NCI-H2227 treated with DMSO at 0.1 percent for 48 hours (cell line): Measurements from ENCODE around the gene MRPS22.
"Not testable (repeated sequence)": the region's sequence is repeated elsewhere in the genome, so short reads cannot be mapped to it uniquely, and the experiment has no call there.

Experiments
- DNase-seq: peaks from one replicate; lab custom pipeline; 2025; lab: John Stamatoyannopoulos, UW

Gene MRPS22

DNA sequence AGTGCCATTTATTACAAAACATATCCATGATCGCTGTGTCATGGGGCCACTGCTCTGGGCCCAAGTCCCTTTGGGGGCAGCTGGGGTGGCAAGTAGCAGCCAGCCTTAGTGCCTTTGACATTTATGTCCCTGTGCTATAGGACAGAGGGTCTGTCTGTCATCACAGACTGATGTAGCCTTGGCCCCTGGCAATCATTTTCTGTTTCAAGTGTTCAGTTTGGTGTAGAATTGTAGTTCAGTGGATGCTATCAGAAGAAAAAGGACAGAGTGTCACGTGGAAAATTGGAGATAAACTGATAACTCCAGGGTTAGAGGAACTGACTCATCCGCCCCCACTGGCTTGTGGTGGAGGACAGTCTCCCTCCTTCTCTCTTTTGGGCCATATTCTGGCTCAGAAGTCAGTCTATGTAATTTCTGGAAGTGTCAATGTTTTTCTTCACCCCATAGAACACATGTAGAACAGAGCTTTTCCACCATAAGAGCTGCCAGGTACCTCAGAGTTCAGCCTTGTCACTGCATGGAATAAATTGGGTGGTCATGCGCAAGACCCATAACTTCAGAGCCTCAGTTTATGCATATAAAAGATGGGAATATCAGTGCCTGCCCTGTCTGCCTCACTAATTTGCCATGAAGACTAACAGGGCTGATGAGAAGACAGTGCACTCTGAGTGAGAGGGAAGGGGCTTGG, 4.5 kb upstream of the MRPS22 start:
- no peak for DNase-seq

DNA sequence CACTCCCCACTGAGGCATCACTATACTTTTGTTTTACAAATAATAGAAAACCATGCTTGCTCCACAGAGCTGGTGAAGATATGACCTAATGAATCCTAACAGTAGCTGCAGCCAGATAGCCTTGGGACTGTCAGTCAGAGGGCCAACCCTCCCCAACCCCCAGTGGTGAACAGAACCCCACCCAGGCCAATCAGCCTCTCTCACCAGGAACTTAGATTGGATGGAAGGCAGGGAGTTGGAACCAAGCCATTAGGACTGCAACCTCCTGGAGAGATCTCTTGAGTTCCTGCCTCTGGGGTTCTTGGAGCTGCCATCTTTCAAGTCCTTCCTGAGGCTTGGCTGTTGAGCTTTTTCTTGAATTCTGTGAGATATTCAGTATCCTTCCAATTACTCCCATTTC, 3.0 kb upstream of the MRPS22 start:
- DNase-seq, result no peak

DNA sequence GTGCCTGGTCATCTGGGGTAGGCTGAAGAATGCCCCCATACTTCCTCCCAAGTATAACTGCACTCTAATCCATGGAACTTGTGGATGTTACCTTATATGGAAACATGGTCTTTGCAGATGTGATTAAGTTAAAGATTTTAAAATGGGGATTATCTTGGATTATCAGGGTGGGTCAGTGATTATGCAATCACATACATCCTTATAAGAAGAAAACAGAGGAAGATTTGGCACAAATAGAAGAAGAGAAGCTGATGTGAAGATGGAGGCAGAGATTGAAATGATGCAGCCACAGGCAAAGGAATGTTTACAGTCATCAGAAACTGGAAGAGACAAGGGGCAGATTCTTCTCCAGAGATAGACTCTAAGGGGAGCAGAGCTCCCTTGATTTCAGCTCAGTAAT, 1.8 kb upstream of the MRPS22 start:
- no peak for DNase-seq

DNA sequence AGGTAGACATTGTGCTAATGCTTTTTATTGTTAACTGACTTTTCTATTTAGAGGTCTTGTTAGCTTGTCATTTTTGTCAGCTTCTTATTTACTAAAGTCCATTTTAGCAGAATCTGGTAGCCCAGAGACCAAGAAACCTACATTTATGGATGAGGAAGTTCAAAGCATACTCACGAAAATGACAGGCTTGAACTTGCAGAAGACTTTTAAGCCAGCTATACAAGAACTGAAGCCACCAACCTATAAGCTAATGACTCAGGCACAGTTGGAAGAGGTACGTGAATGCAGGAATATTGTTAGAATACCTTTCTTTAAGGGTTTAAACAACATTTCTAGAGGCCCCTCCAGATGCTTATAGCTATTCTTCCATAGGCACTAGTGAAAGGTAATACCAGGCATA, 3.0 kb downstream of the MRPS22 start:
- DNase-seq, result no peak

DNA sequence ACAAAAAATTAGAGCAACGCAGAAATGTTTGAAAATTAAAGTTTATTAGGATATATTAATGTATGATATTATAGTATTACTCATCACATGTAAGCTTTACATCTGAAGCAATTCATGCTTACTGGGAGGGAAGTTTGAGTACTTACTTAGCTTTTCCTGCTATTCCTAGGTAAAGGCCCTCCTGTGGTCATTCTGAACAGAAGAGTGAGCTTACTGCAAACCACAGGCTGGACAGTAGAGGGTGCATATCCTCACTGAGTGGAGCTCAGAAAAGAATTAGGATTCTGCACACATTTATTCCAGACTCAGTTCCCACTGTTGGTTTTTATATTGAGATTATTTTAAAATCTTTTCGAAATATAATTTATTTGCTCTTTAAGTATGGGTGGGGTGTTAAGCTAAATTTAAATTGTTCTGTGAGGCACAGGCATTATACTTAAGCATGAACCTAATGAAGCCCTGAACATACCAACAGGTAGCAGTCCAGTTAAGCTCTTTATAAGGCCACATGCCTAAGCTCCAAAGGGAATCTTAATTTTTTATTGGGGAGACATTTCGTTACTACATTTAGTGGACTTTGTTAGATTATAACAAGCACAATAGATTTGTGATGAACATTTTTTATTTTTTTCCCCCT, 10.2 kb downstream of the MRPS22 start:
- peak; percentile 42 for DNase-seq

DNA sequence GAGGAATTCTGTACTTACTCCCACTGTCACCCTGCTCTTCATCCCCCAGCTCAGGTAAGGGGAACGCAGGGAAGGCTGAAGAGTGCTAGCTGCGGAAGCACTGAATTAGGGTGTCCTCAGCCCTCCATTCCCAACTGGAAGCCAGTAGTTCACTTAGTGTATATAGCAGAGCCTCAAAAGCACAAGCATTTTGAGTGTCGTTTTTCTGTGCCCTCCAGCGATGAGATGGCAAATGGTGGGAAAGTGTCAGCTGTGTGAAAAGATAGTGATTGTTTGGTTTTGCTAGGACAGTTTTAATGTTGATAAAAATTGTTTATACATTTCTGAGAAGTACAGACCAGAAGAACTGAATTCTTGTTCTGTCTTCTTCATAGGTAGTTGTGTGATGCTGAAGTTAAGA, 10.8 kb downstream of the MRPS22 start:
- no peak for DNase-seq

DNA sequence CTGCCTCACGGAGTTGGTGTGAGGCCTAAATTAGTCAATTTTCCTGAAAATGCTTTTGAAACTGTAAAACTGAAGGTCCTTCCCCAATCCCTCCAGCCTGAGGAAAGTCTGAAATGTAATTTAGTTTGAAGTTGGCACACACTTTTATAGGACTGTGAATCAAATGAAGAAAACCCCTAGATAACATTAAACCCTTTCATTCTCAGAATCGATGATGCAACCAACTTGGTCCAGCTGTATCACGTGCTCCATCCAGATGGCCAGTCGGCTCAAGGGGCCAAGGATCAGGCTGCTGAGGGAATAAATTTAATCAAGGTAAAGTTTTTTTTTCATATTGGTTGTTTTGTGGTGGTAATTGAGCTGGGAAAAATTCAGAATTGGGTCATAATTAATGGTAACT, 11.7 kb downstream of the MRPS22 start:
- no peak for DNase-seq

DNA sequence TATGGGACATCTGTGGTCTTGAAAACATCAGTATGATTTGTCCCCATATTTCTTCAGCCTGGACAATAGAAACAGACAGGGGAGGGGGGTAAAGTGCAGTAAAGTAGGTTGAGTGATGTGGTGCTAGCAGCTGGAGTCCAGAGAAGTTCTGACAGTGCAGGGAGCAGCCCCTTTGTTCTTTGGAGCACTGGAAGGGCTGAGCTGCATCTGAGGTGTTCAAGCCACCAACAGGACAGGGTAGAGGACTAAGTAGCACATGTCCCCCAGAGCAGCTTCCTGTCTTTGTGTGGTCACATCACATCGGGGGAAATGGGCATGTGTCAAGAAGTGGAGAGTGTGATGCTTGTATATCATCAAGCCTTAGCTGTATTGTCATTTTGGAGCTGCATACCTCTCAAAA, 12.1 kb downstream of the MRPS22 start:
- no peak for DNase-seq

DNA sequence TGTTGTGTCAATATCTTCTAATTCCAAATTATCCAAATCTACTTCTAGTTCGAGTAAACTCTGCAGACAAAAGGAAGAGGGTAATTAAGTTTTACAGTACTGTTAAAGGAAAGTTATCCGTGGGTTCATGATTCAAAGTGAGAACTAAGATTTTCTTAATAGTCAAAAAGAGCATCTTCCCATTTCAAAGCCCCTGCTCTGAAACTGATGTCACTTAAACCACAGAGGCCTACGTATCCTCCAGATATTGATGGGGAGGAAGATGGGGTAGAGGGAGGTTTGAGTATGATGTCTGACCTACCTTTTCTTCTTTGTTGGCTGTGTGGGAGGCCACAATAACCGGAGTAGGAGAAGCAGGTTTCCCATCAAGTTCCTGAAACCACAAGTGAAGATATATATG, 14.1 kb downstream of the MRPS22 start:
- DNase-seq, result no peak

DNA sequence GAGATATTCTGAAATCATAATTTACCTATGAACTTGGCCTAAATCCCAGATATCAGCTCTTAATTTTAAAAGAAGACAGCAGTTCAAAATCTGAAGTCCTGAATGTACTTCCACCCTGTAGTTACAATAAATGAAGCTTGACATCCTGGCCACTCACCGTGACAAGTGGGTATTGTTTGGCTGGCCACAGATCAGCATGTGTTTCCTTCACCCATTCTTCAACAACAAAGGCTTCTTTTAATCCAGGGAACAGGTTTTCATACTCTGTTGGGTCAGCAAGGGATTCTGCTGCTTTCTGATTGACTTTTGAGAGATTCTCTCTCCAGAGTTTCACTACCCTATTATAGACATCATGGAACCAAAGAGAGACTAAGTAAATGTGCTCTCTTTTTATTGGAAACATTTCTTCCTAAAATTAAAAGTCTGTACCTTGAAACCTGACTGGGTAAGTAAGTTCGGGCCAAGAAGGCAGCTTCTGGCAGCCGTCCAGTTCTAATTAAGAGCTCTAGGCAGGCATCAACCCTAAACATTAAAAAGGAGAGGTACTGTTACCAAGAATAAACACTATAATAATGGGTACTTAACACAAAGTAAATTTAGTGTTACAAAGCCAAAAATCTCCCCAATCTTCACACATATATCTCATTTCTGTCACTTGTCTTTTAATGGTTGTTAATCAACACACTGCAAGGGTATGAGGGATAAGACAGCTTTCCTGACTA, 15.2 kb downstream of the MRPS22 start:
- peak; percentile 44 for DNase-seq

DNA sequence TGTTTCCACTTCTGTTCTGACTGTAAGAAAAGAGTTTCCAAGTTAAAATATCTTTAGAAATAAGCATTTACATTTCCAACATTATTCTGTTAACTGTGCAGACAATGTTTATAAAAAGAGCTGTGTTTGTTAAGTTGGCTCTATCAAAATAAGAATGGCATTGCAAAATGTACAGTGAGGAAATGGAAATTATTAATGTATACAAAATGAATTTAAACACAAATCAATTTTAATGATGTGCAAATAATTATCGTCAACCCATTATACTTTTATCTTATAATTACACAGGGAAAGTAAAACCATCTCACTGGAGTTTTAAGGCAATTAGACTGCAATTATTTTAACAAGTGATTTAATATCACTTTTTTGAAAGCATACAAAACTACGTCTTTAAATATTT, 17.5 kb downstream of the MRPS22 start:
- no peak for DNase-seq

DNA sequence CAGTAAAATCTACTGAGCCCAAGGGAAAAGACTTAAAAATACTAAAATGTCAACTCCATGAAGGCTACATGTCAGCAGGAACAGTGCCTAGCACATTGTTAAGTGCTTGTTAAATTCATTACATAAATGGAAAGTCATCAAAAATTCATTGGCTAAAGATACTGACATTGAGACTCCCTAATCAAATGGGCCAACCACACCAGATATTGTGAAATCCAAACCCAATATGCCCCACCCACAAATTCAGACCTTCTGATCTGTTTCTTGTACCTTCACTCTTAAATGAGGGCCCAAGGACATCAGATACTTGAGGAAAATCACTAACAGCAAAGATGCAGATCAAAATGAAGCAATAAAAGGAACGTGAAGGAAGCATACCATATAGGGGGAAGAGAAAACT, 20.7 kb downstream of the MRPS22 start:
- DNase-seq, result no peak

DNA sequence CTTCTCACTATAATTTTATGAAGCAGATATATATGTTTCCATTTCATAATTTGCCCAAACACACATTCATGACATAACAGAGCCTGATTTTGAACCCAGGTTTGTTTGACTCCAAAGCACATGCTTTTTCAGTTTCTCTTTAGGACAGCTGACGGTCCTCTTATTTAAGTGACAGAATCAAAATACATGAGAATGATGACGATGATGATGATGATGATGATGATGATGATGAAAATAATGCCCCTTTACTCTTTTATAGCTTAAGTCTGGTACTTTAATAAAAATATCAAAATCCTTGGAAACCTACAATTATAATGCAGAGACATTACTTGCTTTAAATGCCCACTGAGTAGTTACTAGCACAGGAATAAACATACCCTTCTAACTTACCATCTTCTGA, 30.3 kb downstream of the MRPS22 start:
- no peak for DNase-seq

DNA sequence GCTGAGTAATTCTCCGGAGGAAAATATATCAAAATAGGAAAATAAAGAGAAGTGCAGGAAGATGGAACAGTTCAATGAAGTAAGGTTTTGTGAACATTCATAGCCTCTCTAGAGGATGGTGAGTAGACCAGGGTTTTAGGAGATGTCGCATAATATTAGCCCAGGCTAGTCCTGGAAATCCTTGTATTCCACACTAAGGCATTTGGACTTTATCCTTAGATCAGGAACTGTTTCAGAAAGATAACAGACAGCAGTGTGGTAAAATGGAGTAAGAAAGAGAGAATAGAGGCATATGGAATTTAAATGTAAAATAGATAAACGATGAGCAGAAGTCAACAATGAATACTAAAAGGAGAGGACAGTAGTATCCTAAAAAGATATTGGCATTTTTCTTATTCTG, 33.6 kb downstream of the MRPS22 start:
- no peak for DNase-seq

DNA sequence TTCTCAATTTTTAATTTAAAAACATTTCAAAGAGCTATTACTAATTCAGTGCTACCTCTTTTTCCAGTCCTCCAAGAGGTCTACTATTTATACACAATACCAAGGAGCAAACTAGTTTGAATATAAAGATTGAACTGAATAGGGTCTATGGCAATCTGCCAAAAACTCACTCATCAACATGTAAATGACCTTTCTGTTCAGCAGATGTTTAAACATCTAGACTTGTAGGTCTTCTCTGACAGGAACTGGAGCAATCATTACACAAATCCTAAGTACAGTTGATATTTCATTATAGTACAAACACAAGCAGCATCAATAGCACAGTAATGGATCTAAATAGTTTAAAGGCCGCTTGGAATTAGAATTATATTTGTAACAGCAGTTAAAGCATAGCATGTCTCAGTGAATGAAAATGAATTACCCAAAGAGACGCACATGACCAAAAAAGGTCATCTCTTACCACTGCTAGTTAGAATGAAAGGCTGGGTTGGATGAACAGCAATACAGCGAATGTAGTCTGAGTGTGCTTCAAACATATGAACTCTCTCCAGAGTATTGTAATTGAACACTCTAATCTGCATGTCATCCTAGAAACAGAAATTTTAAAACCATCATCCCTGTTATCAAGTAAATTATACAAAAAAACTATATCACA, 34.9 kb downstream of the MRPS22 start:
- DNase-seq, result no peak

DNA sequence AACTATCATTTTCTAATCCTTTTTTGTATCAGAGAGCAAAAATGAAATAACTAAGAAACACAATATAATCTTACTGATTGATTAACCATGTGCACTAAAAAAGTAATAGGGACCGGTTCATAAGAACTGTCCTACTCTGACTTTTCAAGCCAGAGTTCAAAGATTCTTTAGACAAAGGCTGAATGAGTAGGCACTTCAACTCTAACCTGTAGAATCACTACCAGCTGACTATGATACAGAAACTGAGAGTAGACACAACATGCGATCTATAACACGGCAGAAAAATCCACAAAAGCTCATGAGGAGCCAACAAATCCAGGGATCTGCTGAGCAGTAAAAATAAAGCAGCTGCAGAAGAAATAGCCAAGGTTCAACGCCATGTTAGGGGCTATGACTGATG, 36.8 kb downstream of the MRPS22 start:
- no peak for DNase-seq

DNA sequence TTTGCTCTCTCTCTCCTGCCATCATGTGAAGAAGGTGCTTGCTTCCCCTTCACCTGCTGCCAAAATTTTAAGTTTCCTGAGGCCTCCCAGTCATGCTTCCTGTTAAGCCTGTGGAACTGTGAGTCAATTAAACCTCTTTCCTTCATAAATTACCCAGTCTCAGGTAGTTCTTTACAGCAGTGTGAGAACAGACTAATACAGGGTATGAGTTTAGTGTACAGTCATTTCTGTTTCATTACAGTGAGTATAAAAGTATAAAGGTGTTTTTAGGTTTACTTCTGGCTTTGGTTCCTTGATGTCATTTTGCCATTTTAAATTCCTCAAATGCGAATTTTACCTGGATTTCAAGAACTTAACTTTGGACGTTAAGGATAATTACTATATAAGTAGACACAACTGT, 38.5 kb downstream of the MRPS22 start:
- not testable (repeated sequence) for DNase-seq

DNA sequence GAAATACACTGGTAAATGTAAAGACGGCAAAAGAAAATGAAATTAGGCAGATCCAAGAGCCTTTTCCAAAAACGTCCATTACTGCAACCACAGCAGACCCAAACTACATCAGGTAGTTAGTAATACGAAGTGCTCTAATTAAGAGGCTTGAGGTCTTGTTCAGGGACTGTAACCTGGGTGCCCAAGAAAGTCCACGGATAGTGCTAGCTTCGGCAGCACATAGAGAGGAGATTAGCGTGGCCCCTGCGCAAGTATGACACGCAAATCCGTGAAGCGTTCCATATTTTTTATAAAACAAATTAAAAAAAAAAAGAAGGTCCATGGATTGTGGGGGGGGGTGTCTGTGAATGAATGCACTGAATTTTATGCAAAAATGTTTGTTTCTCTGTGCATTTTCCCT, 44.3 kb downstream of the MRPS22 start:
- DNase-seq, result no peak

DNA sequence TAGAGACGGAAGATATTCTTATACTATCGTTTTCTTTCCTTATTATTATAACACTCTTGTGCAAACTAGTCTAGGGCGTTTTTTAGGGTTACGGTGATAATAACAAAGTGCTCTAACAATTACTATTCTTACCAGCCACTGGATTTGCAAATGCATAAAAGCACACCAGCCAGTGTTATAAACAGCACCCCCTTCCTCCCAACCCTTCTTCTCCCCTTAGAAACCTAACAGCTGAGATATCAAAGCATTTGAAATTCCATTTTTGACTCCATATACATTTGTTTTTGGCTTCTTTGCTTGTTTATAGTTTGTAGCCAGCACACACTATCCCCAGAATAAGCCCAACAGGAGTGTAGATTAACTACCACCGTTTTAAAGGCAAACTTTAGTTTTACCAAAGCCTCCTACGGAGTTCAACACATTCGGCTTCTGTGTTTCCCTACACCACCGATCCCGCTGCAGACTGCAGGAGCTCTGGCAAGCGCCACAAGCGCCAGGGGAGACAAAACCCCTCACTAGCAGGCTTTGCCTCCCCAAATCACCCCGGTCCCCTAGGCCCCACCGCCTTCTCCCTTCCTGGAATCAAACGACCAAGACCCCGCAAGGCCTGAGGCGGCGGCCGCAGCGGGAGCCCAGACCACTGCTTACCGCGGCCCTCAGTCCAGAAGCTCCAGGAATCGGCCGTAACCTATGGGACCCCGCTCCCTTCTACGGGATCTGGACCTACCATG, 45.2 kb downstream of the MRPS22 start:
- DNase-seq, result no peak

DNA sequence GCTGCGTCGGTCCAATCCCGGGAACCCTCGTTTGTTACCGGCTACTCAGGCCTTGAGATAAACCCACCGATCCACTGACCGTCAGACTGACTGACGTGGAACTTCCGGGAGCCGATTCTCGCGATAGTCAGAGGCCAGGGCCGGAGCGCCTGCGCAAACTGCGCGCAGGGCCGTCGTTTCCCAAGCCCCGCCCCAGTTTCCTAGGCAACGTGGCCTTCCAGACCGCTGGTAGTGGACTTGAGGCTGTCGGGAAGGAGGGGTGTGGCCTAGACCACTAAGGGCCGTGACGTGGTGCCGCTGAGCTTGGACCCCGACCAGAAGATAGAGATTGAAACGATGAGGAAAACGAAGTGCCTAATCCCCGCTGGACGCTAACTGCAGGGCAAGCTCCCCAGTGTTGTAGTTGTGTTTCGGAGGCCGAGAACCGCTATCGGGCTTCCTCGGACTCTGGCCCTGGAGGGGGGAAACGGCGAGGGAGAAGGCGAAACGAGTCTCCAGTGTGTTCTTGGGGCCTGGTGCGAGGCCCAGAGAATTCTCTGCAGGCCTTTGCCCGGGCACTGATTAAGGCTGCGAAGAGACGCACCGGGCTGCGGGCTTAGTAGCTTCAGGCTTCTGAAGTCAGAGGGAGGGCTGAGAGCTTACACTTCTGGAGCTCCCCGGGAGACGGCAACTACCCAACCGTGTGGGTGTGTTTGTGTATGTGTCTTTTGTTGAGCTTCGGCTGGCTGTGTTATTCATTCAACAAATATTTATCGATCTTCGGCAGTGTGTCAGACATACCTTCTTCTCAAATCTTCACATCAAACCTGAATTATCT, 45.9 kb downstream of the MRPS22 start, which contains the start of gene COPB2:
COPB2 (minus strand) TSS at position 96 of the 817 bp plus-strand sequence. CDS start 97 bp downstream, outside the sequence.
- peak; percentile 94 for DNase-seq

DNA sequence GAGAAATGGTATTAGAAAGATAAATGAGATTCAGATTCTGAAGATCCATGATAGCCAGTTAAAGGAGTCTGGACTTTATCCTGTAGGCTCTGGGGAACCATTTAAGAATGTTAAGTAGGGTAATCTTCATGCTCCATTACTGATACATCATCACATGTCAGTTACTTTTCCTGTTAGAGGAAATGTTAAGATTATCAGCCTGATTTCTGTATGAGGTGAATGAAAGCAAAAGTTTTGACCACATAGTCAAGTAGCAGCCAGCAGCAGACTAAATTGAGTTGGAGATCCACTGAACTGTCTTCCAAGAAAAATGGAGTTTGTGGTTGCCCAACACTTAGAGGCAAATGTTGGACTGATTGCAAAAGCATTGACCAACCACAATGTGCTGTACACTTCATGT, 50.3 kb downstream of the MRPS22 start:
- DNase-seq, result no peak
